HG02642 (cell line): ENCODE measurements around the gene SLC16A10.
A peak's percentile ranks its signal among the peaks of the same experiment; 100 is the strongest.
"Not testable (repeated sequence)": the region's sequence is repeated elsewhere in the genome, so short reads cannot be mapped to it uniquely, and the experiment has no call there.

ENCODE experiments used
- ATAC-seq: cut with Tn5 transposase; IDR thresholded peaks from one replicate; pipeline ENCODE4 v1.9.1; 2021; ENCODE audit warnings: mild to moderate bottlenecking; ENCODE audit not compliant: unreplicated experiment, poor library complexity

SLC16A10 gene

DNA sequence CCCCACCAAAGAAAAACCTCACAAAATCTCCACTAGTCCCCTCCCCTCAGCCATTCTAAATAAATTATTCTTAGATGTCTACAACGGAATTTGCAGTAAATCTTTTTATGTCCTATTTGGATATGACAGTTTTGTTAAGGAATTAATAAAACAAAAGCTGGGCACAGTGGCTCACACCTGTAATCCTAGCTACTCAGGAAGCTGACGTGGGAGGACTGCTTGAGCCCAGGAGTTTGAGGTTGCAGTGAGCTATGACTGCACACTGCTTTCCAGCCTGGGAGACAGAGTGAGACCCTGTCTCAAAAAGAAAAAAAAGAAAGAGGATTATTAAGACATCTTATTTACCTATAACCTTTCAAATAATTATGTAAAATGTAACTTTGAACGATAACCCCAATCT is 165.4 kb downstream of the SLC16A10 start:
- no peak for ATAC-seq

GRCh38 chr6:111254004-111254778 is 166.9 kb downstream of the SLC16A10 start:
- no peak for ATAC-seq

GRCh38 chr6:111254779-111255166 is 167.5 kb downstream of the SLC16A10 start:
- no peak for ATAC-seq

DNA sequence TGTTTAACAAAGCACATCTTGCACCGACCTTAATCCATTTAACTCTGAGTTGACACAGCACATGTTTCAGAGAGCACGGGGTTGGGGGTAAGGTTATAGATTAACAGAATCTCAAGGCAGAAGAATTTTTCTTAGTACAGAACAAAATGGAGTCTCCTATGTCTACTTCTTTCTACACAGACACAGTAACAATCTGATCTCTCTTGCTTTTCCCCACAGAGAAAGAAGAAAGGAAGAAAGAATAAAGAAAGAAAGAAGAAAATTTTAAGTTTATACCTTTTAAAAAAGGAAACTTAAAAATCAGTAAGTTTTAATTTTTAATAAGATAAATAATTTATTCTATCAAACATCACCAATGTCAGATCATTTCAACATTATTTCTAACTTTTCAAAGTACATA is 168.5 kb downstream of the SLC16A10 start:
- not testable (repeated sequence) for ATAC-seq

GRCh38 chr6:111256646-111257045 is 169.3 kb downstream of the SLC16A10 start:
- ATAC-seq = no peak

- ATAC-seq = no peak
Measured at GRCh38 chr6:111258010-111258409, 170.7 kb downstream of the SLC16A10 start.

GRCh38 chr6:111258615-111259088 is 171.3 kb downstream of the SLC16A10 start:
- no peak for ATAC-seq

GRCh38 chr6:111259089-111259831 is 172.0 kb downstream of the SLC16A10 start:
- ATAC-seq = peak; percentile 99

DNA sequence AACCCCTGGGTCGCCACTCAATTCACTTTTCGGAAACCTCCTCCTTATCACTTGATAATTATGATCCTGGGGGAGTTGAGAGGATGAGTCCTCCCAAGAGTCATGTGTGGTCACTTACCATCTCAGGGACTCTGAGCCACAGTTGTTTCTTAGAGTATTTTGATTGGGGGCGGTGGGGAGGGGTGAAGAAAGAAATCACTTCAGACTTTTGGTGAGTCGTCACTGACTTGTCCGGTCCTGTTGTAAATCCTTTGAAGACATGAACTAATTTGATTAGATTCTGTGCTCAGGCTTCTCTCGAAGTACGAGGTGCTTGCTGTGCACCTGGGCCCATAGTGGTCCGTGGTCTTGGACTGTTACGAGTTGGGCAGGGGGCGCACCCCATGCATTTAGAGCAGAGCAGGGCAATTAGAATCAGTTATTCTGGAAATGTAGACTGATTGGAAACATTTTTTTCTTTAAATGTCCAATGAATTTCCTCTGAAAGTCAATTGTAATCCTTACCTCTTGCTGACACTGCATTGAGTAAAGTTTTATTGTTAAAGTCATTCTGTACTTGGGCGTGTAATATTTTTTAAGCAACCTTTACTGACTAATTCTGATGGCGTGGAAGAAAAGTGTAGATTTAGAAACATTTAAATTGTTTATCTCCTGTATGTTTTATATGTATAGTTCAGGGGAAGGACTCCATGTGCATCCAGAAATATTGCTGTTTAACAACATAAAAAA is 173.4 kb downstream of the SLC16A10 start:
- ATAC-seq = no peak

DNA sequence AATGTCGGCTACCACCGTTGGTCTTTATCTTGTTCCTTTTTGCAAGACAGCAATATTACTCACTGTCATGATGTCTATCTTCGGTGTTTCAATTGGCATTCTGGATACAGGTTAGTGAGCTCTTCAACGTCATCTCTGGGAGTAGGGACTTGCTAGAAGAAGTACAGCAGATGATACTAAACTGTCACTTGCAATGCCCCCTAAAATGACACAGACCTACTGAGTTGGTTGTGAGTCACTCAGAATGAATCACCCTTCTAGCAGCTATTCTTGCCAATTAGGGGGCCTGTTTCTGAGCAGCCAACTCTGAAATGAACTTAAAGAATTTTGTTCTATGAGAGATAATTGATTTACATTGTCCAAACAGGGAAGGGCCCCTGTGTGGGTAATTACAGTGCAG is 176.5 kb downstream of the SLC16A10 start:
- ATAC-seq = no peak

DNA sequence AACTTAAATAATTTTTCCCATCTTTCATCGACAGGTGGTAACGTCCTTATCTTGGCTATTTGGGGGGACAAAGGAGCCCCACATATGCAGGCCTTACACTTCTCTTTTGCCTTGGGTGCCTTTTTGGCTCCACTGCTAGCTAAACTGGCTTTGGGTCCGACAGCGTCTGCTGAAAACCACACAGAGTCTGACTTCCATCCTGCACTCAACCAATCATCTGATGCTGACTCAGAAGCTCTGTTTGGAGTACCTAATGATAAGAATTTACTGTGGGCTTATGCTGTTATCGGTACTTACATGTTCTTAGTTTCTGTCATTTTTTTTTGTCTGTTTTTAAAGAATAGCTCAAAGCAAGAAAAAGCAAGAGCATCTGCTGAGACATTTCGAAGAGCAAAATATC is 178.5 kb downstream of the SLC16A10 start:
- no peak for ATAC-seq

DNA sequence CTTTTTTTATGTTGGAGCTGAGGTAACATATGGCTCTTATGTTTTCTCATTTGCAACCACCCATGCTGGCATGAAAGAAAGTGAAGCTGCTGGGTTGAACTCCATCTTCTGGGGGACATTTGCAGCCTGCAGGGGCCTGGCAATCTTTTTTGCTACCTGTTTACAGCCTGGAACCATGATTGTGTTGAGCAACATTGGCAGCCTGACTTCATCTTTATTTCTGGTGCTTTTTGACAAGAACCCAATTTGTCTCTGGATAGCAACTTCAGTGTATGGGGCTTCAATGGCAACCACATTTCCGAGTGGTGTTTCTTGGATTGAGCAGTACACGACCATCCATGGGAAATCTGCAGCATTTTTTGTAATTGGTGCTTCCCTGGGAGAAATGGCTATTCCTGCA is 179.0 kb downstream of the SLC16A10 start:
- no peak for ATAC-seq

- no peak for ATAC-seq
Measured at GRCh38 chr6:111267764-111268333, 180.5 kb downstream of the SLC16A10 start.

DNA sequence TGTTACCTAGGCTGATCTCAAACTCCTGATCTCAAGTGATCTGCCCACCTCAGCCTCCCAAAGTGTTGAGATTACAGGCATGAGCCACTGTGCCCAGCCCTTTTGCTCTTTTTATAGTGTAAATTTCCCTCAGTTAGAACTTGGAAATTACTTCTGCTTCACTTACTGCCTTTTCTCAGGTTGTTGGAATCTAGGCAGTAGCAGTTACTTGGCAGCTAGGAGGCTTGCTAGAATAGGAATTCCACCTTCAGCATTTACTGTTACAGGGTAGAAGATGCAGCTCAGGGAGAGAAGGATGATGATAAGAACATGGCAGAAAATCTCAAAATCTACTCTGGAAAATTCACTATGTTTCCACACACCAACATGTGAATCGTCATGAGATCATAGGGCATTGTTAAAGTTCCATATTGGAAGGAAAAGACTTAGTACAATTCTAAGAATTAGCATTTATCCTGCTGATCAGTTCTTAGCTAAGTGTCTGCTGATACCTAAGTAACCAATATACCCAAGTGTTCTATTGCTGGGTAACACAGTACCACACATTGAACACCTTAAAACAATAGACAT is 182.2 kb downstream of the SLC16A10 start:
- no peak for ATAC-seq

DNA sequence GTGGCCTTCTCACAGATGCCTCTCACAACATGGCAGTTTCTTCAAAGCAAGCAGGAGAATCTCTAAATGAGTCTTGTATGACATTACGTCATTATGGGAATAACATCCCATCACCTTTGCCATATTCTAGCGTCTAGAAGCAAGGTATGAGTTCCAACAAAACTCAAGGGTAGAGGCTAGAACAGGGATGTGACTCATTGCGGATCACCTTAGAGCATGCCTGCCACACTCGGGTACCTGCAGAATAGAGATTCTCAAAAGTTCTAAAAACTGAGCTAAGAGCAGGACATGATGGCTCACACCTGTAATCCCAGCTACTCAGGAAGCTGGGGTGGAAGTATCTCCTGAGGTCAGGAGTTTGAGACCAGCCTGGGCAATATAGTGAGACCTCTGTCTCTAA is 182.8 kb downstream of the SLC16A10 start:
- no peak for ATAC-seq

DNA sequence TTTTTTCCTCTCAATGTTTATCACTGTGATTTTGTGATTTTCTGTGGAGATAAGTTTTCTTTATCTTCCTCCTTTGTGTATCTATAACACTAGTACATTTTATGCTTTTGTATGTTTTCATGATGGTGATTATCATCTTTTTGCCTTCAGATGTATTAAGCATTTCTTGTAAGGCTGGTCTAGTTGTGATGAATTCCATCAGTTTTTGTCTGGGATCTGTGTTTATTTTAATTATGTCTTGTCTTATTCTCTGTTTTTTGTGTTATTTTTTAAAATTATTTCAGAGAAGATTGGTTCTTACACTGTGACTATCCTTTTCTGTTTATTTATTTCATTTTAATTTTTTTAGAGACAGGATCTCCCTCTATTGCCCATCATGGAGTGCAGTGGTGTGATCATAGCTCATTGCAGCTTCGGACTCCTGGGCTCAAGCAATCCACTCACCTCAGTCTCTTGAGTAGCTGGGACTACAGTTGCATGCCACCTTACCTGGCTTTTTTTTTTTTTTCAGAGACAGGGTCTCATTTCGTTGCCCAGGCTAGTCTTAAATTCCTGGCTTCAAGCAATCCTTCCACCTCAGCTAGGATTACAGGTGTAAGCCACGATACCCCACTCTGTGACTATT is 187.4 kb downstream of the SLC16A10 start:
- ATAC-seq = no peak

GRCh38 chr6:111276335-111276734 is 189.0 kb downstream of the SLC16A10 start:
- ATAC-seq = no peak

- no peak for ATAC-seq
Measured at GRCh38 chr6:111276736-111277135, 189.4 kb downstream of the SLC16A10 start.

- ATAC-seq = no peak
Measured at GRCh38 chr6:111277819-111278218, 190.5 kb downstream of the SLC16A10 start.

DNA sequence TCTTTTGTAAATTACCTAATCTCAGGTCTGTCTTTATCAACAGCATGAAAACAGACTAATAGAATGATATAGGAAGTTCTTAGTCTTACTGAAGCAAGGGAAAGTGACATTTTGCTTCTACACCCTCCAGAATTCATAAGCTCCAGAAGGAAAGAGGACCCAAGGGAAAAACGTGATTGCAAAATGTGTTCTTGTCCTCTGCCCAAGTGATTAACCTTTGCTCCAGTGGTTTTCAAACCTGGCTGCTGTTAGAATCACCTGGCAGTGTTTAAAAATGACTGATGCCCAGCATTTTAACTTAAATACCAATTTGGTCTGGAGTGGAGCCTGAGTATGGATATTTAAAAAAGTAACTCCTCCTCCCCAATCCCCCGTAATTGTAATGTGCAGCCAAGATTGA is 191.4 kb downstream of the SLC16A10 start:
- no peak for ATAC-seq
